ENCODE results near the gene SLC13A2.

DNA sequence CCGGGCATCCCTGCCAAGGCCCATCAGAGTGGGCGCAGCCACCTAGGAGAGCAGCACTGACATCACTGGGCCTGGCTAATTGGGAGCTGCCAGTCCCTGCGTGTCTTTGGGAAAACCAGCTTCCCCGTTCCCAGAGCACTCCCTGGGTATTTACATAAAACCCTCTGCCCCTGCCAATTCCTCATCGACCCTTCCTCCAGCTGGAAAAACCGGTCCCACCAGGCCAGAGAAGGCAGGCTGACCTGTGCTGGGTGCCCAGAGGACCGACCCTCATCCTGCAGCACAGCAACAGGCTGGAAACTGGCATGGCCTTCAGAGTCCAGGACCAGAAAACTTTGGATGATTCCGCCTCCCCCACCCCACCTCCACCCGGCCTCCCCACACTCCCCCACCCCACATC is 24.5 kb downstream of the SLC13A2 start:
- TF ChIP-seq SIN3A (IDR thresholded peaks at IDR 0.05; ENCODE audit: low read depth), result no peak
- TF ChIP-seq POLR2A (IDR thresholded peaks at IDR 0.05; ENCODE audit: borderline replicate concordance, extremely low read depth, insufficient read depth, insufficient read length), result no peak
- TF ChIP-seq EZH2 (IDR thresholded peaks at IDR 0.05), result no peak
- TF ChIP-seq, protein P1, sequence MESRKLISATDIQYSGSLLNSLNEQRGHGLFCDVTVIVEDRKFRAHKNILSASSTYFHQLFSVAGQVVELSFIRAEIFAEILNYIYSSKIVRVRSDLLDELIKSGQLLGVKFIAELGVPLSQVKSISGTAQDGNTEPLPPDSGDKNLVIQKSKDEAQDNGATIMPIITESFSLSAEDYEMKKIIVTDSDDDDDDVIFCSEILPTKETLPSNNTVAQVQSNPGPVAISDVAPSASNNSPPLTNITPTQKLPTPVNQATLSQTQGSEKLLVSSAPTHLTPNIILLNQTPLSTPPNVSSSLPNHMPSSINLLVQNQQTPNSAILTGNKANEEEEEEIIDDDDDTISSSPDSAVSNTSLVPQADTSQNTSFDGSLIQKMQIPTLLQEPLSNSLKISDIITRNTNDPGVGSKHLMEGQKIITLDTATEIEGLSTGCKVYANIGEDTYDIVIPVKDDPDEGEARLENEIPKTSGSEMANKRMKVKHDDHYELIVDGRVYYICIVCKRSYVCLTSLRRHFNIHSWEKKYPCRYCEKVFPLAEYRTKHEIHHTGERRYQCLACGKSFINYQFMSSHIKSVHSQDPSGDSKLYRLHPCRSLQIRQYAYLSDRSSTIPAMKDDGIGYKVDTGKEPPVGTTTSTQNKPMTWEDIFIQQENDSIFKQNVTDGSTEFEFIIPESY (IDR thresholded peaks at IDR 0.05; ENCODE audit: extremely low read depth, insufficient replicate concordance, low read length), result no peak
- TF ChIP-seq, protein P2, sequence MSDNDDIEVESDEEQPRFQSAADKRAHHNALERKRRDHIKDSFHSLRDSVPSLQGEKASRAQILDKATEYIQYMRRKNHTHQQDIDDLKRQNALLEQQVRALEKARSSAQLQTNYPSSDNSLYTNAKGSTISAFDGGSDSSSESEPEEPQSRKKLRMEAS (IDR thresholded peaks at IDR 0.05), result no peak

Measured in HCT116 (cell line).